Neuronal stem cell (in vitro differentiated cells): ENCODE results near the gene TREH.
"Not testable (repeated sequence)": the region's sequence is repeated elsewhere in the genome, so short reads cannot be mapped to it uniquely, and the experiment has no call there.

ENCODE experiments used
- DNase-seq: peaks from one replicate; pipeline ENCODE4 v3.0.0-alpha.2; 2013; ENCODE audit warnings: low spot score
- H2AFZ ChIP-seq: one replicate; pipeline ENCODE4 v1.6.1; 2013; ENCODE audit warnings: mild to moderate bottlenecking, low read length, inconsistent platforms
- H2AK5ac ChIP-seq: 2 replicates; pipeline ENCODE4 v1.6.1; 2013; ENCODE audit warnings: low read depth, mild to moderate bottlenecking, inconsistent platforms, low read length, moderate library complexity, mixed read lengths
- H2BK120ac ChIP-seq: 2 replicates; pipeline ENCODE4 v1.6.1; 2013; ENCODE audit warnings: low read depth, mild to moderate bottlenecking, inconsistent platforms, low read length, moderate library complexity, mixed read lengths
- H2BK12ac ChIP-seq: one replicate; pipeline ENCODE4 v1.6.1; 2013; ENCODE audit warnings: low read length, inconsistent platforms
- H2BK15ac ChIP-seq: 2 replicates; pipeline ENCODE4 v1.6.1; 2013; ENCODE audit warnings: mild to moderate bottlenecking, low read length, inconsistent platforms, mixed read lengths
- H2BK5ac ChIP-seq: one replicate; pipeline ENCODE4 v1.6.1; 2013; ENCODE audit warnings: inconsistent platforms, mild to moderate bottlenecking, low read length, moderate library complexity
- H3K14ac ChIP-seq: one replicate; pipeline ENCODE4 v1.6.1; 2013; ENCODE audit warnings: low read length, inconsistent platforms
- H3K18ac ChIP-seq: 2 replicates; pipeline ENCODE4 v1.6.1; 2013; ENCODE audit warnings: low read length, inconsistent platforms
- H3K23ac ChIP-seq: 2 replicates; pipeline ENCODE4 v1.6.1; 2013; ENCODE audit warnings: low read depth, mild to moderate bottlenecking, mixed read lengths, low read length, inconsistent platforms; ENCODE audit not compliant: poor library complexity
- H3K27ac ChIP-seq: replicated peaks from 3 replicates; pipeline ENCODE4 v1.5.1; 2013; ENCODE audit warnings: low read length, inconsistent platforms
- H3K27me3 ChIP-seq, 3 experiments: 2 replicates each; pipeline ENCODE4 v1.6.1; 2013; ENCODE audit warnings: low read length in 3 of 3, mild to moderate bottlenecking in 2 of 3, inconsistent platforms in 1 of 3, low read depth in 1 of 3, mixed read lengths in 1 of 3, moderate library complexity in 1 of 3; ENCODE audit not compliant: control insufficient read depth in 3 of 3, insufficient read depth in 3 of 3
- H3K36me3 ChIP-seq, 2 donors: replicated peaks in 1 of 2; 2 replicates each; pipeline ENCODE4 v1.6.1; 2013; ENCODE audit warnings: low read length in 2 of 2; ENCODE audit not compliant: control insufficient read depth in 2 of 2, insufficient read depth in 2 of 2
- H3K4ac ChIP-seq: 2 replicates; pipeline ENCODE4 v1.6.1; 2013; ENCODE audit warnings: inconsistent platforms, mild to moderate bottlenecking, low read length, moderate library complexity
- H3K4me1 ChIP-seq, 2 donors: 1 replicate in 1 of 2; 2 replicates in 1 of 2; pipeline ENCODE4 v1.6.1; 2013; ENCODE audit warnings: low read length in 2 of 2, low read depth in 1 of 2; ENCODE audit not compliant: control insufficient read depth in 2 of 2, insufficient read depth in 1 of 2
- H3K4me2 ChIP-seq: one replicate; pipeline ENCODE4 v1.6.1; 2013; ENCODE audit warnings: mild to moderate bottlenecking, low read length, inconsistent platforms; ENCODE audit not compliant: insufficient read depth, poor library complexity, severe bottlenecking
- H3K4me3 ChIP-seq, 2 donors: 2 replicates each; pipeline ENCODE4 v1.5.1; 2013; ENCODE audit warnings: low read length in 2 of 2, mild to moderate bottlenecking in 2 of 2, inconsistent platforms in 1 of 2, moderate library complexity in 1 of 2
- H3K79me1 ChIP-seq: one replicate; pipeline ENCODE4 v1.6.1; 2013; ENCODE audit warnings: low read depth, mild to moderate bottlenecking, inconsistent platforms, low read length, moderate library complexity
- H3K9ac ChIP-seq: one replicate; pipeline ENCODE4 v1.6.1; 2013; ENCODE audit warnings: mild to moderate bottlenecking, low read depth, low read length, inconsistent platforms; ENCODE audit not compliant: poor library complexity
- H3K9me3 ChIP-seq, 2 donors: replicated peaks in 1 of 2; 2 replicates each; pipeline versions ENCODE3 to v1.6.1; 2013; ENCODE audit warnings: low read length in 2 of 2, mild to moderate bottlenecking in 2 of 2, inconsistent platforms in 1 of 2, low read depth in 1 of 2, mixed read lengths in 1 of 2, moderate library complexity in 1 of 2; ENCODE audit not compliant: control insufficient read depth in 2 of 2, insufficient read depth in 1 of 2
- H4K8ac ChIP-seq: one replicate; pipeline ENCODE4 v1.6.1; 2013; ENCODE audit warnings: low read depth, mild to moderate bottlenecking, inconsistent platforms, low read length, moderate library complexity
- H4K91ac ChIP-seq: one replicate; pipeline ENCODE4 v1.6.1; 2013; ENCODE audit warnings: low read length, low read depth, mild to moderate bottlenecking, inconsistent platforms; ENCODE audit not compliant: poor library complexity
- WGBS, 2 donors: extraction: QIAGEN DNeasy Blood & Tissue Kit; methylation state at CpG; one replicate each; pipeline ENCODE4 v1.1.7; 2013; ENCODE audit warnings: missing lambda C conversion rate in 2 of 2, mixed read lengths in 1 of 2; ENCODE audit not compliant: insufficient read length in 2 of 2, insufficient replicate concordance in 1 of 2; ENCODE audit errors: extremely low coverage in 2 of 2; 5-methylcytosine and 5-hydroxymethylcytosine counted together

The TREH gene

DNA sequence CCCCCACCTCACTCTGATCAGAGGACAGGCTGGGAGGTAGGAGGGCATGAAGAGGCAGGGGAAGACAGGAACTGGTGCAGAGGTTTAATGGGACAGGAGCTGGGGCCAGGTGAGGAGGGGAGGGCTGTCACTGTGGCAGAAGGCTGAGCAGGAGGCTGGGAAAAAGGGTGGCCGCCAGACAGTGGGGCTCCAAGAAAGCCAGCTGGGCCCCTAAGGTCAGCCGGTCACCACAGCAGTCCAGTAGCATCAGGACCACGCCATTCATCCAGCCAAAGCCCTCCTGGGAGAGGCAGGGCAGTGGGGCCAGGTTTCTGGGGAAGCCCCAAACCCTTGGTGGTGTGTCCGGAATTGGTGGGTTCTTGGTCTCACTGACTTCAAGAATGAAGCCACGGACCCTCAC, 8.5 kb upstream of the TREH start:
- WGBS, 2 donors: no CpG with 5 or more reads among the region's 5 CpGs
- Histone ChIP-seq H3K18ac (no peak overlapping the region), H4K8ac (no peak overlapping the region), H3K36me3 (no peaks in the 10 kb centered on the region), H3K4me2 (no peak overlapping the region), H3K79me1 (peaks cover 2% of the 10 kb centered on the region), H2BK120ac (no peak overlapping the region), H2BK5ac (no peak overlapping the region), H3K4ac (no peak overlapping the region), H3K27me3 (no peaks in the 10 kb centered on the region), H3K14ac (no peak overlapping the region), H2BK15ac (no peak overlapping the region), H2AK5ac (peak overlapping the region; percentile 30), H3K27ac (no peak overlapping the region), H2BK12ac (no peak overlapping the region), H2AFZ (no peak overlapping the region), H3K9me3 (no peaks in the 10 kb centered on the region), H3K9ac (no peak overlapping the region), H3K4me3 (no peak overlapping the region), H4K91ac (no peak overlapping the region), H3K4me1 (peaks cover 0 to 3% of the 10 kb centered on the region in 2 donors), H3K23ac (no peak overlapping the region)
- DNase-seq: no peak

DNA sequence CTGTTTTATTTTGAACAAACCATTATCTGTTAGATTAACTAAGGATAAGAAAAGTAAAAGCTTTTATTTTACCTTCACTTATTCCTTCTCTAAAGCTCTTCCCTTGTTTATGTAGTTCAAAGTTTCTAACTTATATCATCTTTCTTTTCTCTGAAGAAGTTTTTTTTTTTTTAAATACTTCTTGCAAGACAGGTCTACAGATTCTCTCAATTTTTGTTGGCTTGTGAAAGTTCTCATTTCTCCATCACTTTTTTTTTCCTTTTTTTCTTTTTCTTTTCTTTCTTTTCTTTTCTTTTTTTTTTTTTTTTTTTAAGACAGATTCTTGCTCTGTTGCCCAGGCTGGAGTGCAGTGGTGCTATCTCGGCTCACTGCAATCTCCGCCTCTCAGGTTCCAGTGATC, 4.7 kb upstream of the TREH start:
- peaks cover 2% of the 10 kb centered on the region for H3K79me1 ChIP-seq
- WGBS, 2 donors: no CpG with 5 or more reads among the region's 2 CpGs
- H2BK120ac ChIP-seq: no peak overlapping the region
- no peak overlapping the region for H4K91ac ChIP-seq
- H3K18ac ChIP-seq: no peak overlapping the region
- H3K27me3 ChIP-seq: peaks cover 0 to 3% (median 0%) of the 10 kb centered on the region in 3 experiments
- H2BK5ac ChIP-seq: no peak overlapping the region
- DNase-seq: no peak
- no peak overlapping the region for H2BK12ac ChIP-seq
- no peak overlapping the region for H4K8ac ChIP-seq
- H3K9me3 ChIP-seq: no peaks in the 10 kb centered on the region
- H3K4me3 ChIP-seq: no peak overlapping the region
- H2BK15ac ChIP-seq: no peak overlapping the region
- no peaks in the 10 kb centered on the region for H3K4me1 ChIP-seq
- no peaks in the 10 kb centered on the region for H3K36me3 ChIP-seq
- H3K4ac ChIP-seq: no peak overlapping the region
- H3K9ac ChIP-seq: no peak overlapping the region
- no peak overlapping the region for H3K23ac ChIP-seq
- H3K4me2 ChIP-seq: no peak overlapping the region
- H3K14ac ChIP-seq: no peak overlapping the region
- H2AK5ac ChIP-seq: no peak overlapping the region
- H3K27ac ChIP-seq: no peak overlapping the region
- H2AFZ ChIP-seq: no peak overlapping the region

DNA sequence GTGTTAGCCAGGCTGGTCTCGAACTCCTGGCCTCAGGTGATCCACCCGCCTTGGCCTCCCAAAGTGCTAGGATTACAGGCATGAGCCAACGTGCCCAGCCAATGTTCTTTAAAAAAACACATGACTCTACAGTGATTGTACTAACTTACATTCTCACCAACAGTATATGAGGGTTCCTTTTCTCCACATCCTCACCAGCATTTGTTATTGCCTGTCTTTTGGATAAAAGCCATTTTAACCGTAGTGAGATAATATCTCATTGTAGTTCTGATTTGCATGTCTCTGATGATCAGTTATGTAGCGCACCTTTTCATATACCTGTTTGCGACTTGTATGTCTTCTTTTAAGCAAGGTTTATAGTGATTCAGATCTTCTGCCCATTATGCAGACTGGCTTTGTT, 3.5 kb upstream of the TREH start:
- H3K27me3 ChIP-seq, H3K4me3 ChIP-seq, H3K27ac ChIP-seq, DNase-seq, H3K79me1 ChIP-seq, H2AFZ ChIP-seq, H3K36me3 ChIP-seq, H2BK5ac ChIP-seq, H4K91ac ChIP-seq, H2BK15ac ChIP-seq, H2BK12ac ChIP-seq, H3K4ac ChIP-seq, H4K8ac ChIP-seq, H3K23ac ChIP-seq, H2AK5ac ChIP-seq, H2BK120ac ChIP-seq, H3K4me2 ChIP-seq, H3K18ac ChIP-seq, H3K4me1 ChIP-seq, H3K9ac ChIP-seq, H3K9me3 ChIP-seq, H3K14ac ChIP-seq: not testable (repeated sequence)
- no CpG with 5 or more reads among the region's 6 CpGs for WGBS, 2 donors

DNA sequence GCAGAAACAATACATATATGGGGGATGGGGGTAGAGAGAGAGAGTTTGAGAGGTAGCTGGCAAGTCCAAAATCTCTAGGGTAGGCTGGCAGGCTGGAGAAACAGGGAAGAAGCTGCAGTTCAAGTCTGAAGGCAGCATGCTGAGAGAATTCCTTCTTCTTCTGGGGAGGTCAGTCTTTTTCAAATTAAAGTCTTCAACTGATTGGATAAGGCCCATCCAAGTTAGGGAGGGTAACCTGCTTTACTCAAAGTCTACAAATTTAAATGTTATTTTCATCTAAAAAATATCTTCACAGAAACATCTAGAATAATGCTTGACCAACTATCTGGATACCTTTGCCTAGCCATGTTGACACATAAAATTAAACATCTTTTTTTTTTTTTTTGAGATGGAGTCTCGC, 2.9 kb upstream of the TREH start:
- H2BK15ac ChIP-seq: no peak overlapping the region
- H3K27me3 ChIP-seq: peaks cover 0 to 3% (median 0%) of the 10 kb centered on the region in 3 experiments
- H2BK12ac ChIP-seq: no peak overlapping the region
- H3K9ac ChIP-seq: no peak overlapping the region
- DNase-seq: no peak
- H3K4ac ChIP-seq: no peak overlapping the region
- no peaks in the 10 kb centered on the region for H3K36me3 ChIP-seq
- no peak overlapping the region for H2AK5ac ChIP-seq
- H3K14ac ChIP-seq: no peak overlapping the region
- no peaks in the 10 kb centered on the region for H3K9me3 ChIP-seq
- no peak overlapping the region for H4K8ac ChIP-seq
- no peak overlapping the region for H3K4me3 ChIP-seq
- no peak overlapping the region for H2BK5ac ChIP-seq
- no peak overlapping the region for H3K18ac ChIP-seq
- H3K4me2 ChIP-seq: no peak overlapping the region
- no peak overlapping the region for H3K23ac ChIP-seq
- H2AFZ ChIP-seq: no peak overlapping the region
- no peak overlapping the region for H4K91ac ChIP-seq
- whole genome bisulfite sequencing, 2 donors: no CpG with 5 or more reads among the region's 1 CpG
- no peak overlapping the region for H3K27ac ChIP-seq
- H3K79me1 ChIP-seq: no peaks in the 10 kb centered on the region
- H3K4me1 ChIP-seq: no peaks in the 10 kb centered on the region
- no peak overlapping the region for H2BK120ac ChIP-seq
